K562 (cell line): Measurements from ENCODE around the gene CNOT4. TPM values are rescaled to one million over a fixed set of nuclear protein-coding genes. Genes with fewer than 3 reads are reported as not detected.

ENCODE experiments used
- ATAC-seq: fragments of 200-7000 bp; cut with Tn5 transposase; 3 replicates; pipeline ENCODE4 v1.9.1; 2020; ENCODE audit warnings: moderate library complexity
- BruUV-seq: library from RNA; stranded (reverse); fragments of 400-500 nt; replicated peaks from 2 replicates; lab custom pipeline; 2021; lab: Mats Ljungman, UMichigan
- CTCF ChIA-PET: fragments of 300-600 bp; formaldehyde crosslinking; extraction: SDS; loops from one replicate; lab custom pipeline; 2021; ENCODE audit warnings: low intra/inter-chr PET ratio; lab: Yijun Ruan, JAX
- POLR2A ChIA-PET: fragments of 300-600, 350-650 bp; sonication (Branson Sonifier 250); formaldehyde crosslinking; extraction: SDS; loops from one replicate; lab custom pipeline; 2021; ENCODE audit warnings: antibody characterized with exemption, inconsistent platforms; lab: Yijun Ruan, JAX
- DNase-seq, 4 experiments: peaks; one replicate each; pipeline versions ENCODE4 v3.0.0 to v3.0.0-alpha.2; 2011 to 2018; ENCODE audit warnings: low spot score in 3 of 4, mixed read lengths in 3 of 4; ENCODE audit errors: extremely low read depth in 1 of 4
- FAIRE-seq: peaks from 2 replicates; lab custom pipeline; 2011; peaks lifted over from hg19 to GRCh38; lab: Jason Lieb, UNC
- H2AFZ ChIP-seq: 2 replicates; pipeline ENCODE4 v1.6.0; 2011; ENCODE audit warnings: low read depth, low read length, control low read depth, inconsistent platforms
- H3K27ac ChIP-seq: fragments of 200-600 bp; 3 replicates; pipeline ENCODE4 v1.8.0; 2011; ENCODE audit warnings: low read depth, mild to moderate bottlenecking, control low read depth, inconsistent platforms, low read length, moderate library complexity, mixed read lengths; ENCODE audit errors: extremely low read depth
- H3K27me3 ChIP-seq, 2 experiments: fragments of 300-600 bp in 1 of 2; 2 replicates in 1 of 2; 3 replicates in 1 of 2; pipeline versions ENCODE4 v1.6.0 to v1.8.0; 2011; ENCODE audit warnings: inconsistent platforms in 2 of 2, low read length in 2 of 2, mild to moderate bottlenecking in 1 of 2, mixed read lengths in 1 of 2, moderate library complexity in 1 of 2; ENCODE audit not compliant: control insufficient read depth in 2 of 2, insufficient read depth in 2 of 2
- H3K36me3 ChIP-seq: fragments of 300-600 bp; 3 replicates; pipeline ENCODE4 v1.8.0; 2011; ENCODE audit warnings: mild to moderate bottlenecking, low read length, inconsistent platforms; ENCODE audit not compliant: control insufficient read depth, insufficient read depth
- H3K4me1 ChIP-seq, 2 experiments: fragments of 200-600 bp in 1 of 2; replicated peaks in 1 of 2; 2 replicates in 1 of 2; 3 replicates in 1 of 2; pipeline versions ENCODE4 v1.5.1 to v1.8.0; 2011; ENCODE audit warnings: inconsistent platforms in 2 of 2, low read length in 2 of 2, mild to moderate bottlenecking in 1 of 2, mixed read lengths in 1 of 2, moderate library complexity in 1 of 2; ENCODE audit not compliant: control insufficient read depth in 2 of 2, insufficient read depth in 2 of 2
- H3K4me2 ChIP-seq: 2 replicates; pipeline ENCODE4 v1.6.1; 2011; ENCODE audit warnings: low read length, control low read depth, inconsistent platforms, mixed read lengths; ENCODE audit not compliant: insufficient read depth
- H3K4me3 ChIP-seq: fragments of 200-600 bp; sonication (generic), shearing (Covaris generic); 2 replicates; pipeline ENCODE4 v1.5.1; 2016; ENCODE audit warnings: control low read depth, inconsistent platforms
- H3K79me2 ChIP-seq: fragments of 200-600 bp; 3 replicates; pipeline ENCODE4 v1.8.0; 2011; ENCODE audit warnings: low read length, inconsistent platforms; ENCODE audit not compliant: control insufficient read depth, insufficient read depth
- H3K9ac ChIP-seq, 2 experiments: 2 replicates each; pipeline versions ENCODE4 v1.6.0 to v1.6.1; 2011; ENCODE audit warnings: low read depth in 2 of 2, low read length in 2 of 2, control low read depth in 1 of 2, inconsistent platforms in 1 of 2, mild to moderate bottlenecking in 1 of 2, mixed read lengths in 1 of 2; ENCODE audit not compliant: insufficient read depth in 1 of 2
- H3K9me1 ChIP-seq: one replicate; pipeline ENCODE4 v1.6.0; 2011; ENCODE audit warnings: inconsistent platforms, mild to moderate bottlenecking, low read length, moderate library complexity; ENCODE audit not compliant: control insufficient read depth, insufficient read depth
- H3K9me3 ChIP-seq: replicated peaks from 2 replicates; pipeline ENCODE4 v1.5.1; 2011; ENCODE audit warnings: low read depth, low read length, inconsistent platforms; ENCODE audit not compliant: control insufficient read depth, insufficient read depth
- H4K20me1 ChIP-seq: replicated peaks from 2 replicates; pipeline ENCODE4 v1.6.1; 2011; ENCODE audit warnings: low read length, inconsistent platforms, mixed read lengths; ENCODE audit not compliant: control insufficient read depth, insufficient read depth
- ATF2 ChIP-seq: sonication (generic); formaldehyde crosslinking; IDR thresholded peaks from 2 replicates; pipeline ENCODE4 v1.8.1; 2022; ENCODE audit warnings: missing genetic modification reagents
- CEBPG ChIP-seq, 3 experiments: fragments of 200-800 bp in 1 of 3; sonication (Bioruptor generic) in 1 of 3; sonication (generic) in 1 of 3; formaldehyde crosslinking in 1 of 3; IDR thresholded peaks in 2 of 3; conservative IDR thresholded peaks in 1 of 3; 2 replicates each; pipeline versions ENCODE4 v1.6.1 to v1.8.0; 2016 to 2022; ENCODE audit warnings: missing compliant biosample characterization in 2 of 3, missing genetic modification characterization in 2 of 3, mild to moderate bottlenecking in 1 of 3, missing genetic modification reagents in 1 of 3
- CLOCK ChIP-seq: fragments of 250-450 bp; sonication (Bioruptor Pico); IDR thresholded peaks from 2 replicates; pipeline ENCODE4 v1.4.0; 2020; ENCODE audit warnings: mild to moderate bottlenecking, moderate library complexity, borderline replicate concordance
- FUS ChIP-seq: fragments of 200-400 bp; formaldehyde crosslinking; optimal IDR thresholded peaks from 2 replicates; pipeline ENCODE3; 2017; ENCODE audit warnings: low read depth, low read length
- KHSRP ChIP-seq: fragments of 450-650 bp; IDR thresholded peaks from 2 replicates; pipeline ENCODE4 v1.6.1; 2017
- MAFG ChIP-seq: fragments of 450-650 bp; conservative IDR thresholded peaks from 2 replicates; pipeline ENCODE4 v1.6.1; 2016; ENCODE audit warnings: missing genetic modification characterization, missing compliant biosample characterization
- NBN ChIP-seq: fragments of 450-650 bp; IDR thresholded peaks from 2 replicates; pipeline ENCODE4 v1.6.1; 2016; ENCODE audit warnings: low read depth, mild to moderate bottlenecking
- NCOA6 ChIP-seq: fragments of 450-650 bp; IDR thresholded peaks from 2 replicates; pipeline ENCODE4 v1.6.1; 2017; ENCODE audit warnings: mild to moderate bottlenecking
- SIRT6 ChIP-seq: IDR thresholded peaks from one replicate; pipeline ENCODE4 v1.6.1; 2012; ENCODE audit warnings: low read depth, mild to moderate bottlenecking, control low read depth, inconsistent platforms, low read length, moderate library complexity
- SMAD2 ChIP-seq: fragments of 150-350 bp; IDR thresholded peaks from 2 replicates; pipeline ENCODE4 v1.6.1; 2014; ENCODE audit warnings: low read depth, mild to moderate bottlenecking, low read length
- ZNF224 ChIP-seq: sonication (generic); formaldehyde crosslinking; IDR thresholded peaks from 2 replicates; pipeline ENCODE4 v1.8.0; 2022; ENCODE audit warnings: mild to moderate bottlenecking, missing genetic modification reagents
- ZNF41 ChIP-seq: fragments of 250-450 bp; sonication (Bioruptor Pico); conservative IDR thresholded peaks from 2 replicates; pipeline ENCODE4 v1.4.0; 2020; ENCODE audit warnings: mild to moderate bottlenecking
- ZNF586 ChIP-seq: fragments of 450-650 bp; formaldehyde crosslinking; conservative IDR thresholded peaks from 2 replicates; pipeline ENCODE4 v1.4.0; 2020; ENCODE audit warnings: mild to moderate bottlenecking, moderate library complexity
- ZNF668 ChIP-seq: fragments of 250-450 bp; sonication (Bioruptor Pico); IDR thresholded peaks from 2 replicates; pipeline ENCODE4 v1.8.0; 2022; ENCODE audit warnings: mild to moderate bottlenecking, inconsistent platforms
- ZZZ3 ChIP-seq: fragments of 450-650 bp; IDR thresholded peaks from 2 replicates; pipeline ENCODE4 v1.6.1; 2016; ENCODE audit warnings: antibody characterized with exemption, mild to moderate bottlenecking, moderate library complexity
- WGBS: fragments of 100-300 bp; shearing (Covaris generic); methylation state at CpG from one replicate; pipeline ENCODE4 v1.1.6; 2016; ENCODE audit warnings: low coverage, mixed read lengths; ENCODE audit not compliant: insufficient coverage; ENCODE audit errors: missing lambda C conversion rate; 5-methylcytosine and 5-hydroxymethylcytosine counted together
- in situ Hi-C: fragments of 300-500 bp; cut with MboI; formaldehyde crosslinking; loops from 4 replicates; pipeline ENCODE4 v1.15.0; 2018; ENCODE audit warnings: inconsistent platforms, mixed read lengths
- intact Hi-C: fragments of 100-400 bp; cut with micrococcal nuclease; formaldehyde crosslinking; loops from 2 replicates; pipeline ENCODE4 v1.14.2; 2022
- polyA plus RNA-seq, 8 experiments: library from polyadenylated mRNA; depleted of rRNA in 4 of 8; stranded (reverse) in 5 of 8; unstranded in 3 of 8; fragments of >200 nt; fragmentation: Nextera tagmentation in 2 of 8; fragmentation: Illumina TruSeq in 1 of 8; extraction: Ambion mirVana in 2 of 8; extraction: Trizol in 1 of 8; gene quantifications; 2 replicates each; pipeline versions ENCODE4 v1.2.1 to v1.2.3, GENCODE V29; 2011 to 2014; ENCODE audit warnings: inconsistent platforms in 1 of 8, missing spikeins in 1 of 8
- total RNA-seq, 7 experiments: library from RNA; depleted of rRNA in 6 of 7; stranded (reverse); fragments of >200 nt in 6 of 7; fragmentation: Illumina TruSeq in 2 of 7; extraction: Trizol in 2 of 7; gene quantifications; 2 replicates each; pipeline versions ENCODE4 v1.2.1 to v1.2.3, GENCODE V29; 2011 to 2021; ENCODE audit warnings: low replicate concordance in 1 of 7
- TF ChIP-seq, protein P1 (sequence below), 3 experiments: IDR thresholded peaks in 2 of 3; conservative IDR thresholded peaks in 1 of 3; 2 replicates each; pipeline ENCODE4 v1.5.1; 2011 to 2012; ENCODE audit warnings: low read length in 3 of 3, mild to moderate bottlenecking in 3 of 3, control low read depth in 2 of 3, improper control_type of control experiment in 1 of 3, inconsistent platforms in 1 of 3, low read depth in 1 of 3, mixed read lengths in 1 of 3, moderate library complexity in 1 of 3; ENCODE audit not compliant: insufficient read depth in 2 of 3

CNOT4 gene
- total and polyA plus RNA-seq, 9 of the 15 experiments (the other 6 are each of a cell fraction or from before 2014, with no cell fraction given): 8.6 to 24.1 (median 15.4) TPM

- in situ Hi-C loops: no loop called here
- no peaks in the 10 kb centered on the region for H3K4me1 ChIP-seq
- CTCF ChIA-PET: no interaction called here
- no peak for TF ChIP-seq SMAD2
- TF ChIP-seq ZNF668 (CRISPR knock-in tag): no peak
- no peak for TF ChIP-seq NBN
- no peak for TF ChIP-seq NCOA6
- TF ChIP-seq FUS: no peak
- no peak for TF ChIP-seq ZNF586 (CRISPR knock-in tag)
- TF ChIP-seq CEBPG (CRISPR knock-in tag; IDR thresholded peaks at IDR 0.05): peak; percentile 40; the same call in 1 of the 2 replicates
- TF ChIP-seq CEBPG (tag; conservative IDR thresholded peaks at IDR 0.05 in 1 of 2, IDR thresholded peaks at IDR 0.05 in 1 of 2): peak; percentile 59 to 70
- TF ChIP-seq, protein P1, sequence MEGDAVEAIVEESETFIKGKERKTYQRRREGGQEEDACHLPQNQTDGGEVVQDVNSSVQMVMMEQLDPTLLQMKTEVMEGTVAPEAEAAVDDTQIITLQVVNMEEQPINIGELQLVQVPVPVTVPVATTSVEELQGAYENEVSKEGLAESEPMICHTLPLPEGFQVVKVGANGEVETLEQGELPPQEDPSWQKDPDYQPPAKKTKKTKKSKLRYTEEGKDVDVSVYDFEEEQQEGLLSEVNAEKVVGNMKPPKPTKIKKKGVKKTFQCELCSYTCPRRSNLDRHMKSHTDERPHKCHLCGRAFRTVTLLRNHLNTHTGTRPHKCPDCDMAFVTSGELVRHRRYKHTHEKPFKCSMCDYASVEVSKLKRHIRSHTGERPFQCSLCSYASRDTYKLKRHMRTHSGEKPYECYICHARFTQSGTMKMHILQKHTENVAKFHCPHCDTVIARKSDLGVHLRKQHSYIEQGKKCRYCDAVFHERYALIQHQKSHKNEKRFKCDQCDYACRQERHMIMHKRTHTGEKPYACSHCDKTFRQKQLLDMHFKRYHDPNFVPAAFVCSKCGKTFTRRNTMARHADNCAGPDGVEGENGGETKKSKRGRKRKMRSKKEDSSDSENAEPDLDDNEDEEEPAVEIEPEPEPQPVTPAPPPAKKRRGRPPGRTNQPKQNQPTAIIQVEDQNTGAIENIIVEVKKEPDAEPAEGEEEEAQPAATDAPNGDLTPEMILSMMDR (IDR thresholded peaks at IDR 0.05 in 2 of 3, conservative IDR thresholded peaks at IDR 0.05 in 1 of 3; ENCODE audit: insufficient read depth in 2 of 3, low read depth in 1 of 3, low read length in 3 of 3): peak in 1 of 3 experiments; percentile 26; a peak in 1 of 6 replicates
- no peak for TF ChIP-seq MAFG (tag)
- no peak for TF ChIP-seq ZZZ3
- TF ChIP-seq ZNF41 (CRISPR knock-in tag): no peak
- TF ChIP-seq ATF2 (CRISPR knock-in tag): no peak
- TF ChIP-seq CLOCK (CRISPR knock-in tag): no peak
- TF ChIP-seq ZNF224 (CRISPR knock-in tag): no peak
- no peak for TF ChIP-seq SIRT6
- no peak for TF ChIP-seq KHSRP
Measured at GRCh38 chr7:135341049-135341448, 168.9 kb downstream of the CNOT4 start.

More at GRCh38 chr7:135341049-135341448, 168.9 kb downstream of the CNOT4 start:
- H3K4me3 ChIP-seq: no peak overlapping the region
- H3K27ac ChIP-seq: no peak overlapping the region
- no peaks in the 10 kb centered on the region for H3K9me1 ChIP-seq
- ATAC-seq (peak; percentile 78), FAIRE-seq (peak; percentile 65), DNase-seq (no peak)
- peaks cover 25 to 49% of the 10 kb centered on the region in 2 experiments for H3K27me3 ChIP-seq
- H4K20me1 ChIP-seq: 0 out of 2 replicates have a peak, but pooled peaks cover 3% of the 10 kb centered on the region
- no peaks in the 10 kb centered on the region for H3K79me2 ChIP-seq
- POLR2A ChIA-PET: interaction anchor here (0.6 to 1.2 kb wide), 2 partner anchors 21 to 51 kb away, joined by 3 read pairs; no protein-coding TSS in a partner anchor
- no peaks in the 10 kb centered on the region for H3K9me3 ChIP-seq
- 1% methylated on average over 5 of the region's 5 CpGs for WGBS
- H3K36me3 ChIP-seq: no peaks in the 10 kb centered on the region
- H3K4me2 ChIP-seq: no peak overlapping the region
- H3K9ac ChIP-seq: no peak overlapping the region
- intact Hi-C loops: no loop called here
- no peak overlapping the region for H2AFZ ChIP-seq
- BruUV-seq: no TSS peak
